Measurements from ENCODE around the gene HOXB9. TPM values are rescaled to one million over a fixed set of nuclear protein-coding genes. Genes with fewer than 3 reads are reported as not detected.
A peak's percentile ranks its signal among the peaks of the same experiment; 100 is the strongest.

Gene HOXB9
- total RNA-seq = not detected in 2 replicates
- not detected in 2 replicates for polyA plus RNA-seq

DNA sequence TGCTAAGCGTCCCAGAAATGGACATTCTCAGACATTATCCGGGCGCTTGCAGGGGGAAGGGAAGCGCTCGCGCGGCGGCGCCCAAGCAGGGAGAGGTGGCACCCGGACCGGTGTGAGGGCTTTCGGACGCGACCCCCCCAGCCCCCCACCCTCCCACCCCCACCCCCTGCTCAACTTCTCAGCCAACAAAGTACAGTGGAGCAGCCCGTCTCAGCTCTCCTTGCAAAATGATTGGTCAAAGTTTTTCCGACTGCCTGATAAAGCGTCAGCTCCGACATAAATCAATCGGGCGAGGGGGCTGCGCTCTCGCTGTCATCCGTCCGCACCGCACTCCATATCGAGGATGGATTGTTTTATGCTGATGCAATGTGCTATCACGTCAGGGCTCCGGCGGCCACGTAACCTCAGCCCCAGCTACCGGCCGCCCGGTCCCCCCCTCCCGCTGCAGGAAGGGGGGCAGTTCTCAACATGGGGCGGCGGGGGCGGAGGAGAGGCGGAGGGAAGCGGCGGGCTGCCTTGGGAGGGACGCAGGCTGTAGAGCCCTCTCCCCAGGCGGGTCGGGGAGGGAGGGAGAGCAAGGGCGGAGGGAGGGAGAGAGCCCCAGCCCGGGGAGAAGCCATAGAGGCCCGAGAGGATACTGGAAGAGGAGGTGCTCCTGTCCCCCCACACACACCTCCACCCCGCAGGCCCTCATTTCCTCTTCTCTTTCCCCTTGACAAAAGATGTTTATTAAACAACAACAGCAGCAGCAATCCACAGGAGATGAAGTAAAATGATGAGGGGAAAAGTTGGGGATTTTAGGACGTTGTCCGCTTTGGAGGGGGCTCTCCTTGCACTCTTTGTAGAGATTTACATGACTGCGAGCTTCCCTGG is at the start of gene HOXB9:
HOXB9 (minus strand) TSS at position 114 of the 873 bp plus-strand sequence; CDS start at position 25, 89 bp downstream.
- H3K27me3 ChIP-seq = peaks cover 100% of the 10 kb centered on the region
- TF ChIP-seq, protein P1, sequence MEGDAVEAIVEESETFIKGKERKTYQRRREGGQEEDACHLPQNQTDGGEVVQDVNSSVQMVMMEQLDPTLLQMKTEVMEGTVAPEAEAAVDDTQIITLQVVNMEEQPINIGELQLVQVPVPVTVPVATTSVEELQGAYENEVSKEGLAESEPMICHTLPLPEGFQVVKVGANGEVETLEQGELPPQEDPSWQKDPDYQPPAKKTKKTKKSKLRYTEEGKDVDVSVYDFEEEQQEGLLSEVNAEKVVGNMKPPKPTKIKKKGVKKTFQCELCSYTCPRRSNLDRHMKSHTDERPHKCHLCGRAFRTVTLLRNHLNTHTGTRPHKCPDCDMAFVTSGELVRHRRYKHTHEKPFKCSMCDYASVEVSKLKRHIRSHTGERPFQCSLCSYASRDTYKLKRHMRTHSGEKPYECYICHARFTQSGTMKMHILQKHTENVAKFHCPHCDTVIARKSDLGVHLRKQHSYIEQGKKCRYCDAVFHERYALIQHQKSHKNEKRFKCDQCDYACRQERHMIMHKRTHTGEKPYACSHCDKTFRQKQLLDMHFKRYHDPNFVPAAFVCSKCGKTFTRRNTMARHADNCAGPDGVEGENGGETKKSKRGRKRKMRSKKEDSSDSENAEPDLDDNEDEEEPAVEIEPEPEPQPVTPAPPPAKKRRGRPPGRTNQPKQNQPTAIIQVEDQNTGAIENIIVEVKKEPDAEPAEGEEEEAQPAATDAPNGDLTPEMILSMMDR (IDR thresholded peaks at IDR 0.05; ENCODE audit: low read depth, low read length) = no peak
- H3K4me1 ChIP-seq (ENCODE audit: low read depth) = peaks cover 6% of the 10 kb centered on the region
- H3K27ac ChIP-seq = no peak within 1 kb of the TSS
- no peaks in the 10 kb centered on the region for H3K36me3 ChIP-seq
- peak within 1 kb of the TSS; percentile 9 for H3K4me3 ChIP-seq
- peak in 1 of 2 donors; percentile 29 for DNase-seq (ENCODE audit: low read depth in 1 of 2, low spot score in 1 of 2)
- H3K9me3 ChIP-seq (ENCODE audit: low read depth) = no peaks in the 10 kb centered on the region

DNA sequence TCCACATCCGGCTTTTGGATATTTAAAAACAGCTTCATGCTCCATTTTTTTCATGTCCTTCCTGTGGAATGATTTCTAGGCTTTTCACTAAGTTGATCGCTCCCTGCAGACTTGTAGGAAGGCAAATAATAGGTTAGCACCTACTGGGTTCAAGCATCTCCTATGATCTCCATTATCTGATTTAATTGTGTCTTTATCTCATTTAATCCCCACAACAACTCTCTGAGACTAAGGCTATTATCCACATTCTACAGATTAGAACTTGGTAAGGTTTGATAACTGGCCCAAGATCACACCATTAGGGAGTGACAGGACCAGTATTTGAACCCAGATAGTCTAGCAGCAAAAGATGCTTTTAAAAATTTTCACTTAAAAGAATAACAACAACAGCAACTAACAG is 46.2 kb upstream of the HOXB9 start:
- Histone ChIP-seq H3K36me3 (no peaks in the 10 kb centered on the region), H3K27ac (no peak overlapping the region), H3K27me3 (peaks cover 86% of the 10 kb centered on the region), H3K4me3 (no peak overlapping the region), H3K9me3 (ENCODE audit: low read depth) (no peaks in the 10 kb centered on the region), H3K4me1 (ENCODE audit: low read depth) (no peaks in the 10 kb centered on the region)
- TF ChIP-seq, protein P1 (IDR thresholded peaks at IDR 0.05; ENCODE audit: low read depth, low read length) = no peak
- DNase-seq (ENCODE audit: low read depth in 1 of 2, low spot score in 1 of 2) = no peak

DNA sequence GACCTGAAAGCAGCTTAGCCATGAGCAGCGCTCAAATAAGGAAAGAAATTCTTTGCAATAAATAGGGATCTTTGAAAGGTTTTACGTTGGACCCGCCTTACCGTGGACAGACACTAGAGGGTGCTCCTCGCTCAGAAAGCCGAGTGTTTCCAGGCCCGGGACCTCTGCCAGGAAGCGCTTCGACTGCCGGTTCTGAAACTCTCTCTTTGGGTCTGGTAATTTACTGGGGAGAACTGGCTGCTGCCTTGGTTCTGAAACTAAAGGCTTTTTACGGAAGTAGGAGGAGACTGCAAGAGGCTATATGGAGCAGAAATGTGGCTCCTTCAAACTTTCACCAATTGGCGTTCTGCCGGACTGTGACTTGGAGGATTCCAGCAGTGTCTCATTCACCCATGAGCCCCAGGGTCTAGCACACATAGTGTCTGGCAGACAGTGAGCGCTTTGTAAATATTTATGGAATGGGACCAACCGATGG is 45.6 kb upstream of the HOXB9 start:
- H3K4me1 ChIP-seq (ENCODE audit: low read depth) = no peaks in the 10 kb centered on the region
- no peaks in the 10 kb centered on the region for H3K36me3 ChIP-seq
- no peak overlapping the region for H3K27ac ChIP-seq
- no peaks in the 10 kb centered on the region for H3K9me3 ChIP-seq (ENCODE audit: low read depth)
- DNase-seq (ENCODE audit: low read depth in 1 of 2, low spot score in 1 of 2) = peak; percentile 74 to 79
- TF ChIP-seq, protein P1 (IDR thresholded peaks at IDR 0.05; ENCODE audit: low read depth, low read length) = peak; percentile 95
- H3K4me3 ChIP-seq = peak overlapping the region; percentile 5
- H3K27me3 ChIP-seq = peaks cover 86% of the 10 kb centered on the region

DNA sequence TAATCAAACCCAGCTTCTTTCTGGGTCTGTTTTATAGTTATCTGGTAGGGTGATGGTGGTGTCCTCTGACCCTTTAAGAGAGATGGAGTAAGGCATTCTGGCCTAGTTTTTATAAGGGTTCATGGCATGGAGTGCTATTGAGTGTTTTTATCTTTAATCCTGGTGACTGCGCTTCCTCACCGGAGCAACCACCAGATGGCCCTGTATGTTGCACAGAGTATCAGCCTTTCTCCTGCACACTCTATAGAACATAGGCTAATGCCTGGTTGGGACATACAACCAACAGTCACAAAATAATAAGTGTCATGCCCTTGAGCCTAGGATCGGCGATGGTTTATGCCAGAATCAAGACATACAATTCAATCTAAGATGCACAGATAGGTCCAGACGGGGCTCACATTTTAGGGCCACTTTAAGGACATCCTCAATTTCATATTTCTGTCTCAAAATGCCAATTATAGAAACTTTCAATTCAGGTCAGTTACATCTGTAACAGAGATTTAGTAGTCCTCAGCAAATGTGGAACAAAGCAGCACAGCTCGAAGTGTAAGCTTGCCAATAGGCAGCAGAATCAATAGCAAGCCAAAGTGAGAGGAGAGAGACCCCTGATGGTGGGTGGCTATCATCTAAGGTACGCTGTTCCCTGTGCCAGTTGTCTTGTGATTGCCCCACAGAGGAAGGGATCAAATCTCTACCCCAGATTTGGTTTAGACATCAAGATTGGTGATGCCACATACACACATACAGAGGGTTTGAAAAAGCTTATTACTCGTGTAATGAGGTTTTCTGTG is 37.2 kb upstream of the HOXB9 start:
- no peaks in the 10 kb centered on the region for H3K36me3 ChIP-seq
- no peak for DNase-seq (ENCODE audit: low read depth in 1 of 2, low spot score in 1 of 2)
- peaks cover 72% of the 10 kb centered on the region for H3K27me3 ChIP-seq
- H3K9me3 ChIP-seq (ENCODE audit: low read depth) = no peaks in the 10 kb centered on the region
- H3K27ac ChIP-seq = no peak overlapping the region
- no peak overlapping the region for H3K4me3 ChIP-seq
- TF ChIP-seq, protein P1 (IDR thresholded peaks at IDR 0.05; ENCODE audit: low read depth, low read length) = peak; percentile 17
- no peaks in the 10 kb centered on the region for H3K4me1 ChIP-seq (ENCODE audit: low read depth)

DNA sequence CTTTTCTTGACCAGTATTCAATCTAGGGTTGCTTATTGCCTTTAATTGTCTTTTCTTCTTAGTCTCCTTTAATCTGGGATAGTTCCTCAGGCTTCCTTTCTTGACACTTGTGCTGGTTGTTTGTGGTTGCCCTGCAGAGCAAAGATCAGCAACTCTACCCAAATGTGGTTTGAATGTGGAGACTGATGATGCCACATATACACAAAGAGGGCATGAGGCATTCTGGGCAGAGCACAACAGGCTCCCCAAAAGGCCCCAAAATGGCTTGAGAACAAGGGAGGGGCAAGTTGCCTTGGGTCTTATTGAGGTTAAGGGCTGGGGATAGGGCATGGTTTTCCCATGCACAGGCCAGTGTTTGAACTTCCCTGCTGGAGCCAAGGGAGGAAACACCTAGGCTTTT is 29.8 kb upstream of the HOXB9 start:
- TF ChIP-seq, protein P1 (IDR thresholded peaks at IDR 0.05; ENCODE audit: low read depth, low read length) = no peak
- DNase-seq (ENCODE audit: low read depth in 1 of 2, low spot score in 1 of 2) = no peak
- Histone ChIP-seq H3K36me3 (no peaks in the 10 kb centered on the region), H3K4me1 (ENCODE audit: low read depth) (no peaks in the 10 kb centered on the region), H3K4me3 (no peak overlapping the region), H3K27ac (no peak overlapping the region), H3K9me3 (ENCODE audit: low read depth) (no peaks in the 10 kb centered on the region), H3K27me3 (peaks cover 86% of the 10 kb centered on the region)

Measured in cardiac muscle cell (in vitro differentiated cells and primary cell).